GM12891 (cell line): Measurements from ENCODE around the gene UMAD1.

Source experiments
- POLR2A ChIP-seq: IDR thresholded peaks from 2 replicates; pipeline ENCODE4 v1.6.1; 2011; ENCODE audit warnings: low read depth, low read length, control low read depth
- POLR2AphosphoS5 ChIP-seq: IDR thresholded peaks from 2 replicates; pipeline ENCODE4 v1.6.1; 2011; ENCODE audit warnings: low read depth, low read length, control low read depth
- TAF1 ChIP-seq: IDR thresholded peaks from 2 replicates; pipeline ENCODE4 v1.6.1; 2011; ENCODE audit warnings: low read depth, low read length, control low read depth

DNA sequence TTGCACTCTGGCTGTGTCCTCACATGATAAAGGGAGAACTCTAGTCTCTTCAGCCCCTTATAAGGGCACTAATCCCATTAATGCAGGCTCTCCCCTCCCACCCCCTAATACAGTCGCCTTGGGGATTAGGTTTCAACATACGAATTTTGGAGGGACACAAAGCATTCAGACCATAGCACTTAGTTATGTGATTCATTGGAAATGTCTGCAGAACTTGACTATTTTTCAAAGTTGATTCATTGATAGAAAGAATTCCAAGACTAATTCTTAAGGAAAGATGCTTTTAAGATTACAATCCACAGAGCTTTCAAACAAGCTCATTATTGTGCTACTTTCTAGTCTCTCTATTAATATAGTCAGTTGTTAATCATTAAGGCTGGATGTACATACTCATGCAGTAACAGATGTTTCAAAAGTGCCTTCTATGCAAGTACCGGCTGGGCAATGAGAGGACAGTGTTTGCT, 163.2 kb downstream of the UMAD1 start:
- no peak for TF ChIP-seq POLR2AphosphoS5
- no peak for TF ChIP-seq POLR2A
- no peak for TF ChIP-seq TAF1
